GM12878 (cell line): ENCODE results near the gene HLA-DRB1. TPM values are rescaled to one million over a fixed set of nuclear protein-coding genes. Genes with fewer than 3 reads are reported as not detected.

Source experiments
- ATAC-seq: fragments of 200-7000 bp; cut with Tn5 transposase; 3 replicates; pipeline ENCODE4 v1.9.1; 2020; ENCODE audit warnings: mild to moderate bottlenecking, moderate library complexity
- BruUV-seq: library from RNA; stranded (reverse); fragments of 400-500 nt; replicated peaks from 2 replicates; lab custom pipeline; 2021; lab: Mats Ljungman, UMichigan
- CTCF ChIA-PET: fragments of 300-600 bp; sonication (Branson Sonifier 250); formaldehyde crosslinking; extraction: SDS; loops from one replicate; lab custom pipeline; 2021; ENCODE audit warnings: inconsistent platforms; lab: Yijun Ruan, JAX
- POLR2A ChIA-PET: fragments of 350-600 bp; formaldehyde crosslinking; extraction: SDS; loops from one replicate; lab custom pipeline; 2021; ENCODE audit warnings: inconsistent platforms; lab: Charles Lee
- RAD21 ChIA-PET: fragments of 300-600 bp; sonication (Branson Sonifier 250); formaldehyde crosslinking; loops from one replicate; lab custom pipeline; 2023; ENCODE audit warnings: antibody characterized with exemption; ENCODE audit not compliant: unreplicated experiment; lab: Charles Lee
- SMC1A ChIA-PET: fragments of 300-600 bp; sonication (Branson Sonifier 250); formaldehyde crosslinking; loops from one replicate; lab custom pipeline; 2023; ENCODE audit not compliant: unreplicated experiment, uncharacterized antibody; lab: Charles Lee
- DNase-seq: peaks from one replicate; pipeline ENCODE4 v3.0.0-alpha.2; 2011; ENCODE audit warnings: low read depth, low spot score
- FAIRE-seq: peaks from 3 replicates; lab custom pipeline; 2011; peaks lifted over from hg19 to GRCh38; lab: Jason Lieb, UNC
- H2AFZ ChIP-seq: 2 replicates; pipeline ENCODE4 v1.6.0; 2011; ENCODE audit warnings: low read depth, low read length, control low read depth; ENCODE audit not compliant: control insufficient read depth
- H3K27ac ChIP-seq: 2 replicates; pipeline ENCODE4 v1.5.1; 2011; ENCODE audit warnings: control low read depth; ENCODE audit not compliant: control insufficient read depth, insufficient read depth
- H3K27me3 ChIP-seq, 2 experiments: replicated peaks in 1 of 2; 2 replicates each; pipeline versions ENCODE4 v1.6.0 to v1.6.1; 2011; ENCODE audit warnings: low read length in 1 of 2; ENCODE audit not compliant: control insufficient read depth in 2 of 2, insufficient read depth in 2 of 2
- H3K36me3 ChIP-seq, 2 experiments: 2 replicates each; pipeline ENCODE4 v1.5.1; 2011; ENCODE audit warnings: low read length in 1 of 2; ENCODE audit not compliant: control insufficient read depth in 2 of 2, insufficient read depth in 2 of 2
- H3K4me1 ChIP-seq: 2 replicates; pipeline ENCODE4 v1.6.1; 2011; ENCODE audit warnings: mild to moderate bottlenecking, low read length, moderate library complexity, mixed read lengths; ENCODE audit not compliant: control insufficient read depth, insufficient read depth
- H3K4me2 ChIP-seq: 2 replicates; pipeline ENCODE4 v1.6.0; 2011; ENCODE audit warnings: control low read depth; ENCODE audit not compliant: control insufficient read depth, insufficient read depth
- H3K4me3 ChIP-seq: fragments of 200-600 bp; sonication (generic); 2 replicates; pipeline ENCODE4 v1.5.1; 2016
- H3K79me2 ChIP-seq: 2 replicates; pipeline ENCODE4 v1.6.0; 2011; ENCODE audit warnings: low read length; ENCODE audit not compliant: control insufficient read depth, insufficient read depth
- H3K9ac ChIP-seq: 2 replicates; pipeline ENCODE4 v1.8.0; 2011; ENCODE audit warnings: low read length, control low read depth, mixed read lengths; ENCODE audit not compliant: control insufficient read depth, insufficient read depth
- H3K9me3 ChIP-seq: replicated peaks from 3 replicates; pipeline ENCODE4 v1.5.1; 2011; ENCODE audit warnings: mild to moderate bottlenecking, low read length; ENCODE audit not compliant: control insufficient read depth, insufficient read depth
- H4K20me1 ChIP-seq: 2 replicates; pipeline ENCODE4 v1.6.0; 2011; ENCODE audit not compliant: control insufficient read depth, insufficient read depth
- CHD4 ChIP-seq: fragments of 200-600 bp; sonication (generic); IDR thresholded peaks from 2 replicates; pipeline ENCODE4 v1.6.1; 2016; ENCODE audit warnings: mild to moderate bottlenecking
- CTCF ChIP-seq, 3 experiments: IDR thresholded peaks in 2 of 3; conservative IDR thresholded peaks in 1 of 3; 2 replicates each; pipeline ENCODE4 v1.5.1; 2011; ENCODE audit warnings: low read depth in 3 of 3, low read length in 3 of 3, mild to moderate bottlenecking in 3 of 3, control low read depth in 2 of 3, moderate library complexity in 2 of 3, inconsistent platforms in 1 of 3, mixed read lengths in 1 of 3; ENCODE audit not compliant: control insufficient read depth in 2 of 3, insufficient read depth in 1 of 3; ENCODE audit errors: extremely low read depth in 1 of 3
- DPF2 ChIP-seq: fragments of 450-650 bp; IDR thresholded peaks from 2 replicates; pipeline ENCODE4 v1.6.1; 2017; ENCODE audit warnings: mild to moderate bottlenecking
- GATAD2B ChIP-seq: fragments of 450-650 bp; conservative IDR thresholded peaks from 2 replicates; pipeline ENCODE4 v1.6.1; 2017; ENCODE audit warnings: low read depth, mild to moderate bottlenecking, moderate library complexity
- RBBP5 ChIP-seq: fragments of 200-600 bp; sonication (generic); conservative IDR thresholded peaks from 2 replicates; pipeline ENCODE4 v1.6.1; 2016
- SMC3 ChIP-seq: IDR thresholded peaks from 2 replicates; pipeline ENCODE4 v1.6.1; 2011; ENCODE audit warnings: low read length, improper control_type of control experiment, borderline replicate concordance
- SPI1 ChIP-seq: IDR thresholded peaks from 2 replicates; pipeline ENCODE4 v1.6.1; 2011; ENCODE audit warnings: low read depth, mild to moderate bottlenecking, low read length, moderate library complexity, borderline replicate concordance; ENCODE audit not compliant: insufficient read depth
- TARDBP ChIP-seq: IDR thresholded peaks from 2 replicates; pipeline ENCODE4 v1.6.1; 2016; ENCODE audit warnings: borderline replicate concordance
- YY1 ChIP-seq: IDR thresholded peaks from 2 replicates; pipeline ENCODE4 v1.6.1; 2011; ENCODE audit warnings: low read depth, mild to moderate bottlenecking, low read length
- ZBED1 ChIP-seq: IDR thresholded peaks from 2 replicates; pipeline ENCODE4 v1.6.1; 2016; ENCODE audit warnings: borderline replicate concordance
- ZBTB33 ChIP-seq: fragments of 450-650 bp; IDR thresholded peaks from 2 replicates; pipeline ENCODE4 v1.6.1; 2017; ENCODE audit warnings: mild to moderate bottlenecking
- WGBS: methylation state at CpG from one replicate; pipeline ENCODE4 v1.1.6; 2016; ENCODE audit warnings: low lambda C conversion rate; ENCODE audit not compliant: insufficient replicate concordance, insufficient coverage; ENCODE audit errors: missing lambda C conversion rate; 5-methylcytosine and 5-hydroxymethylcytosine counted together
- in situ Hi-C: fragments of 300-500 bp; cut with MboI; formaldehyde crosslinking; loops from 9 replicates; pipeline ENCODE4 v1.14.3; 2018; ENCODE audit warnings: mixed read lengths
- intact Hi-C: fragments of 100-400 bp; cut with micrococcal nuclease; formaldehyde crosslinking; loops from one replicate; pipeline ENCODE4 v1.14.2; 2022; ENCODE audit not compliant: unreplicated experiment
- polyA plus RNA-seq, 11 experiments: library from polyadenylated mRNA; depleted of rRNA in 4 of 11; unstranded in 6 of 11; stranded (reverse) in 5 of 11; fragments of >200 nt; fragmentation: Nextera tagmentation in 4 of 11; fragmentation: Illumina TruSeq in 1 of 11; extraction: Ambion mirVana in 4 of 11; extraction: Trizol in 1 of 11; gene quantifications; 1 replicate in 1 of 11; 2 replicates in 10 of 11; pipeline versions ENCODE4 v1.2.1 to v1.2.3, GENCODE V29; 2011 to 2016; ENCODE audit warnings: inconsistent platforms in 2 of 11, missing spikeins in 2 of 11, low read depth in 1 of 11
- total RNA-seq, 4 experiments: library from RNA; depleted of rRNA in 3 of 4; stranded (reverse); fragments of >200 nt in 3 of 4; fragmentation: Illumina TruSeq in 1 of 4; extraction: Trizol in 1 of 4; gene quantifications; 2 replicates each; pipeline versions ENCODE4 v1.2.1 to v1.2.3, GENCODE V29; 2013 to 2021

The HLA-DRB1 gene
- total and polyA plus RNA-seq, 10 of the 15 experiments (the other 5 are each of a cell fraction or from before 2014, with no cell fraction given) = 312 to 1,082 (median 604) TPM

- H3K4me2 ChIP-seq = no peak overlapping the region
- no peak for DNase-seq
- H3K27ac ChIP-seq = peak overlapping the region; percentile 64
- no peaks in the 10 kb centered on the region for H3K36me3 ChIP-seq
- H3K9ac ChIP-seq = no peak overlapping the region
- in situ Hi-C loops = loop anchor here (25.0 kb wide), 1 partner anchor 1040 kb away; the partner anchor contains the start of gene LTA
- 56% methylated on average over 3 of the region's 3 CpGs for WGBS
- no peak overlapping the region for H3K4me3 ChIP-seq
- H3K79me2 ChIP-seq = peaks cover 8% of the 10 kb centered on the region
- ATAC-seq = no peak
- CTCF ChIA-PET = interaction anchor here (0.8 to 1.0 kb wide), 2 partner anchors 23 to 170 kb away, joined by 3 read pairs; no protein-coding TSS in a partner anchor
- H3K27me3 ChIP-seq = no peaks in the 10 kb centered on the region
- TF ChIP-seq YY1 = 0 out of 2 replicates have a peak, but pooled peaks have one; percentile 33
- TF ChIP-seq CTCF (IDR thresholded peaks at IDR 0.05 in 2 of 3, conservative IDR thresholded peaks at IDR 0.05 in 1 of 3; ENCODE audit: control insufficient read depth in 2 of 3, extremely low read depth in 1 of 3, insufficient read depth in 1 of 3, low read depth in 3 of 3, low read length in 3 of 3) = no peak
- intact Hi-C loops = loop anchor here (5.0 to 10.0 kb wide), 2 partner anchors 35 to 252 kb away; partner anchors contain the start of genes HLA-DQA1, PSMB9 and TAP1
- POLR2A ChIA-PET = interaction anchor here (0.7 to 4.8 kb wide), 10 partner anchors 10 to 340 kb away, joined by 3 to 34 read pairs (median 5); partner anchors contain the start of genes HLA-DQA1, HLA-DRA and HLA-DRB1
- no peaks in the 10 kb centered on the region for H4K20me1 ChIP-seq
- peaks cover 1% of the 10 kb centered on the region; the same call in 1 of the 3 replicates for H3K9me3 ChIP-seq
- SMC1A ChIA-PET = interaction anchor here (0.6 to 3.1 kb wide), 6 partner anchors 7 to 163 kb away, joined by 3 to 23 read pairs (median 7); partner anchors contain the start of genes HLA-DQA1, HLA-DRA and HLA-DRB1
- H2AFZ ChIP-seq = peak overlapping the region; percentile 16; the same call in 1 of the 2 replicates
- FAIRE-seq = no peak
- BruUV-seq = no TSS peak
- no peaks in the 10 kb centered on the region; the same call in 1 of the 2 replicates for H3K4me1 ChIP-seq
- RAD21 ChIA-PET = interaction anchor here (1.4 kb wide), 1 partner anchor 33 kb away, joined by 5 read pairs; no protein-coding TSS in a partner anchor
Observed at GRCh38 chr6:32602383-32602782, 12.7 kb upstream of the HLA-DRB1 start.

DNA sequence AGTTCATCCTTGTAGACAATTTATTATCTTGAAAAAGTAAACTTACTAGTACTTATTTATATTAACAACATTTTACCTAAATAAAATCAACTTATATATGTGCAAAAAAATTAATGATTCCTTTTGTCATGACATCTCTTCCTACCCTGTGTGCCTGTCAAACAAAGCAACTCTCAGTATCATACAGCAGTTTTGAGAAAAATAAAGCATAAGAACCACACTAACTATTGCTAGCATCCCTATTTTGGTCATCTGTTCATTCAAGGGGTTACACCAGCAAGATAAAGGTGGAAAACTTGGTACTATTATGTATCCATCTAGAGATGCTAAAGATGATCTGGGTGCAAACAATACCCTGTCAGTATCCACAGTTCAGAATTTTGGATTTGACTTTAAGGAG, 7.4 kb upstream of the HLA-DRB1 start:
- Histone ChIP-seq H3K79me2 (no peaks in the 10 kb centered on the region), H3K4me3 (no peak overlapping the region), H3K4me1 (no peaks in the 10 kb centered on the region), H3K4me2 (no peak overlapping the region), H3K9me3 (peaks cover 1% of the 10 kb centered on the region; the same call in 1 of the 3 replicates), H2AFZ (no peak overlapping the region), H3K27ac (no peak overlapping the region), H3K36me3 (no peaks in the 10 kb centered on the region), H3K9ac (no peak overlapping the region), H4K20me1 (no peaks in the 10 kb centered on the region), H3K27me3 (no peaks in the 10 kb centered on the region)
- no peak for DNase-seq
- RAD21 ChIA-PET = interaction anchor here (0.9 kb wide), 1 partner anchor 13 kb away, joined by 3 read pairs; no protein-coding TSS in a partner anchor
- ATAC-seq = no peak
- no TSS peak for BruUV-seq
- POLR2A ChIA-PET = interaction anchor here (0.6 to 1.1 kb wide), 3 partner anchors 12 to 41 kb away, joined by 3 to 4 read pairs (median 3); no protein-coding TSS in a partner anchor
- in situ Hi-C loops = no loop called here
- FAIRE-seq = no peak
- SMC1A ChIA-PET = interaction anchor here (1.0 kb wide), 2 partner anchors 26 to 35 kb away, joined by 3 to 4 read pairs; no protein-coding TSS in a partner anchor
- CTCF ChIA-PET = no interaction called here
- intact Hi-C loops = no loop called here
- TF ChIP-seq SMC3 (no peak), SPI1 (no peak), CHD4 (no peak), ZBED1 (no peak), DPF2 (no peak), ZBTB33 (no peak), TARDBP (no peak), GATAD2B (no peak), RBBP5 (no peak)
